ENCODE data around the gene SEC23A.
"Not testable (repeated sequence)": the region's sequence is repeated elsewhere in the genome, so short reads cannot be mapped to it uniquely, and the experiment has no call there.

- not testable (repeated sequence) for TF ChIP-seq POLR2A, CTCF (IDR thresholded peaks at IDR 0.05)
Observed at GRCh38 chr14:39017096-39018016, 85.7 kb downstream of the SEC23A start.
